Left lung (tissue), 14 donors: Measurements from ENCODE around the gene ARMH2. TPM values are rescaled to one million over a fixed set of nuclear protein-coding genes. Genes with fewer than 3 reads are reported as not detected.

Experiments
- ATAC-seq: fragments of 200-7000 bp; cut with Tn5 transposase; one replicate; pipeline ENCODE4 v1.9.1; 2020; ENCODE audit warnings: moderate library complexity
- DNase-seq, 4 donors: peaks; one replicate each; pipeline ENCODE4 v3.0.0-alpha.2; 2013 to 2020
- H3K27ac ChIP-seq, 2 donors: fragments of 200-600 bp; sonication (generic) in 1 of 2; one replicate each; pipeline versions ENCODE4 v1.5.0 to v1.8.0; 2020 to 2021
- H3K27me3 ChIP-seq, 2 donors: fragments of 200-600 bp; sonication (generic) in 1 of 2; one replicate each; pipeline versions ENCODE4 v1.5.0 to v1.8.0; 2020 to 2021
- H3K36me3 ChIP-seq, 2 donors: fragments of 200-600 bp; sonication (generic) in 1 of 2; one replicate each; pipeline versions ENCODE4 v1.5.0 to v1.8.0; 2020 to 2021
- H3K4me1 ChIP-seq, 2 donors: fragments of 200-600 bp; one replicate each; pipeline ENCODE4 v1.8.0; 2021
- H3K4me3 ChIP-seq, 2 donors: fragments of 200-600 bp; sonication (generic) in 1 of 2; one replicate each; pipeline versions ENCODE4 v1.5.0 to v1.8.0; 2020 to 2021; ENCODE audit warnings: mild to moderate bottlenecking in 1 of 2
- H3K9me3 ChIP-seq, 2 donors: fragments of 200-600 bp; sonication (generic) in 1 of 2; one replicate each; pipeline versions ENCODE4 v1.5.0 to v1.8.0; 2020 to 2021
- intact Hi-C, 2 donors: fragments of 100-400 bp; cut with DNase I; formaldehyde crosslinking; loops; one replicate each; pipeline versions ENCODE4 v1.11.2 to v1.14.2; 2022
- long read RNA-seq, 12 donors: library from polyadenylated mRNA in 2 of 12; unstranded in 2 of 12; transcript quantifications; one replicate each; pipeline ENCODE4 v2.0.0 and lab custom pipeline, GENCODE V29; 2019 to 2026
- polyA plus RNA-seq, 6 donors: library from polyadenylated mRNA; unstranded; fragments of 120-200 nt; gene quantifications; one replicate each; pipeline ENCODE4 v1.2.1, GENCODE V29; 2013; ENCODE audit not compliant: insufficient read length in 6 of 6
- total RNA-seq, 2 donors: library from RNA; stranded (reverse); fragmentation: NEBNext Ultra II Directional; extraction: Animal tissue kit (Norgen Biotek cat#: 25700); gene quantifications; one replicate each; pipeline ENCODE4 v1.2.1, GENCODE V29; 2021
- TF ChIP-seq, protein P1 (sequence below), 2 donors: fragments of 200-600 bp; sonication (generic) in 1 of 2; IDR thresholded peaks; one replicate each; pipeline versions ENCODE4 v1.5.0 to v1.8.0; 2021; ENCODE audit warnings: antibody characterized with exemption in 2 of 2
- donor health status: DM: no; HTN: yes; CAD: no.
- donor health status: DM: no; HTN: no; CAD: no.

The ARMH2 gene
- total RNA-seq (under 1 TPM in 1 of 2 donors, not detected in 1; 0.50 TPM), polyA plus RNA-seq (under 1 TPM in 2 of 6 donors, not detected in 4; 0.40 to 0.72 TPM)
- long read RNA-seq, donor 1 = 0 reads
- long read RNA-seq, donor 2 = 0 reads
- long read RNA-seq, donor 3 = 0 reads
- long read RNA-seq, donor 4 = 0 reads
- long read RNA-seq, donor 5, partial matches to known transcripts = 0 of 1 reads
- long read RNA-seq, donor 5, other reads (novel, unspliced or antisense) = 0 of 1 reads
- long read RNA-seq, donor 6 = 0 reads
- long read RNA-seq, donor 7, partial matches to known transcripts = 0 of 1 reads
- long read RNA-seq, donor 7, other reads (novel, unspliced or antisense) = 0 of 1 reads
- long read RNA-seq, donor 8 = 0 reads
- long read RNA-seq, donor 9 = 0 reads
- long read RNA-seq, donor 10 = 0 reads
- long read RNA-seq, donor 11 = 0 reads
- long read RNA-seq, donor 12 = 0 reads

DNA sequence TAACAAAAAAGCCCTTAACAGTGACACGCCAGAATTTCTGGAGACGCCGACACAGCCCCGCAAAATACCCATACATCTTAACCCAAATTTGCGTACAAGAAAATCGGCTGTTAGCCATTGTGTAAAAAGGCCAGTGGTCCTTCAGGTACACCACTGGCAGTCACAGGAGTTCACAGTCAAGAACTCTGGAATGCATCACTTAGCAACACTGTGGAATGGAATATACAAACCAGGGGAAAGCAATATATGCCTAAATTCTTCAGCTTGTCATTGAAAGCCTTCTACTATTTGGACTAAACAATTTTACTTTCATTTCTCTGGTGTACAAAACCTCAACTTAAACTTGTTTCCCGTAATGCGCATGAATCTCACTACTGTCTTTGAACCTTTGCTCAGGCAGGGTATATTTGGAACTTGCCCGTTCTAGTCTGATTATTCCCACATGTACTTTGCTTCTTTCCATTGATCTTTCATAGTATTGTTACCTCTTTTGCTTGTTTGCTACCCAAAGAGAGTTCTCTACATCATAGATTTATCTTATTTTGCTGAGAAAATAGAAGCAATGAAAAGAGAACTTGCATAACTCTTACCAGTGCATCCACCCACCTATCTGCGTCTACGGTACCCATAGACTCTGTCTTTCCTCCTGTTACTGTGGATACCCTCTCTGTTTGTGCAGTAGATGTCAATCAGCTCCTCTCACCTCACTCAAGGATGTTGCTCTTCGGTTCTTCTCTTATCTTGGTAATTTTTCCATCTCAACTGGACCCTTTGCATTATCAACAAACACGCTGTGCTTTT is at the start of gene ARMH2:
TSS of gene ARMH2 (minus strand) at position 178 of the 801 bp plus-strand sequence. CDS start at position 118, 60 bp downstream.
- TF ChIP-seq, protein P1, sequence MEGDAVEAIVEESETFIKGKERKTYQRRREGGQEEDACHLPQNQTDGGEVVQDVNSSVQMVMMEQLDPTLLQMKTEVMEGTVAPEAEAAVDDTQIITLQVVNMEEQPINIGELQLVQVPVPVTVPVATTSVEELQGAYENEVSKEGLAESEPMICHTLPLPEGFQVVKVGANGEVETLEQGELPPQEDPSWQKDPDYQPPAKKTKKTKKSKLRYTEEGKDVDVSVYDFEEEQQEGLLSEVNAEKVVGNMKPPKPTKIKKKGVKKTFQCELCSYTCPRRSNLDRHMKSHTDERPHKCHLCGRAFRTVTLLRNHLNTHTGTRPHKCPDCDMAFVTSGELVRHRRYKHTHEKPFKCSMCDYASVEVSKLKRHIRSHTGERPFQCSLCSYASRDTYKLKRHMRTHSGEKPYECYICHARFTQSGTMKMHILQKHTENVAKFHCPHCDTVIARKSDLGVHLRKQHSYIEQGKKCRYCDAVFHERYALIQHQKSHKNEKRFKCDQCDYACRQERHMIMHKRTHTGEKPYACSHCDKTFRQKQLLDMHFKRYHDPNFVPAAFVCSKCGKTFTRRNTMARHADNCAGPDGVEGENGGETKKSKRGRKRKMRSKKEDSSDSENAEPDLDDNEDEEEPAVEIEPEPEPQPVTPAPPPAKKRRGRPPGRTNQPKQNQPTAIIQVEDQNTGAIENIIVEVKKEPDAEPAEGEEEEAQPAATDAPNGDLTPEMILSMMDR (IDR thresholded peaks at IDR 0.05) = no peak
- Histone ChIP-seq H3K36me3 (peaks cover 0 to 14% of the 10 kb centered on the region in 2 donors), H3K9me3 (no peaks in the 10 kb centered on the region), H3K4me1 (no peaks in the 10 kb centered on the region), H3K27me3 (no peaks in the 10 kb centered on the region), H3K27ac (no peak within 1 kb of the TSS), H3K4me3 (no peak within 1 kb of the TSS)
- DNase-seq (peak in 1 of 4 donors; percentile 23), ATAC-seq (peak; percentile 80)
- intact Hi-C loops = no loop called here

DNA sequence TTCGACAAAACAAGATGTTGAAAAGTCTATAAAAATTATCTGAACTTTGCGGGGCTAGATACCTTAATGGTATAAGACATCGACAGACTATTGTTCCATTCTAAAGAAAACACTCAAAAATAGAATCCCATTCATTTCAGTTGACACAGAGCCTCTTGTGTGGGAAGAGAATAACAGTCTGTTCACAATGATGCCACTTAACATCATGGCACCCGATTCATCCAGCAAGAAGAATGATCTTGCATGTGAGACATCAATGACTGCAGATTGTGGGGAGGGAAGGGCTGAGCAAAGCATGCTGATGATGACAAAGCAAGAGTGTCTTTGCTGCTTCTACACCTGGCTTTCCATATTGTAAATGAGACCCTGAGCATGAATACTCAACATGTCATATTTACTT is 49.7 kb upstream of the ARMH2 start:
- no peak for ATAC-seq
- no peak overlapping the region for H3K27ac ChIP-seq
- no peaks in the 10 kb centered on the region for H3K9me3 ChIP-seq
- TF ChIP-seq, protein P1 (IDR thresholded peaks at IDR 0.05) = no peak
- no peaks in the 10 kb centered on the region for H3K4me1 ChIP-seq
- intact Hi-C loops = no loop called here
- no peak for DNase-seq
- H3K36me3 ChIP-seq = peaks cover 0 to 97% of the 10 kb centered on the region in 2 donors
- no peaks in the 10 kb centered on the region for H3K27me3 ChIP-seq
- no peak overlapping the region for H3K4me3 ChIP-seq

DNA sequence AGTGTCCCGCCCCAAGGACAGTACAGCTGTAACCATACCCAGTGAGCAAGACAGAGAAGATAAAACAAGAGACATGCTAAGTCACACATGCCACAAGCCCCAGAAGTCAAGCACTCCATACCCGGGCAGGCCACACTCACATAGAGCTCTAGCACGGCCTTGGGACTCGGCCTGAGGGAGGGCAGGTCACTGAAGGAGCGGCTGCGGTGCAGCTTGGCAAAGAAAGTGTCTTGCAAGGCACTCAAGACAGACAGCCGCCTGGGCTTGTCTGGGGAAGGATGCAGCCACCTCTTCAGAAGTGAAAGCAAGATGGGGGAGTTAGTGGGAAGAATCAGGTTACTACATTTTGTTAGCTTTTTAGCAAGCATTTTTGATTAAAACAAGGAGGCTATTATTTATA is 48.7 kb upstream of the ARMH2 start:
- peaks cover 0 to 97% of the 10 kb centered on the region in 2 donors for H3K36me3 ChIP-seq
- H3K27me3 ChIP-seq = no peaks in the 10 kb centered on the region
- no peaks in the 10 kb centered on the region for H3K9me3 ChIP-seq
- H3K4me1 ChIP-seq = no peaks in the 10 kb centered on the region
- no peak overlapping the region for H3K27ac ChIP-seq
- TF ChIP-seq, protein P1 (IDR thresholded peaks at IDR 0.05) = no peak
- peak; percentile 73 for ATAC-seq
- no peak overlapping the region for H3K4me3 ChIP-seq
- intact Hi-C loops = no loop called here
- peak in 2 of 4 donors; percentile 36 to 73 for DNase-seq

DNA sequence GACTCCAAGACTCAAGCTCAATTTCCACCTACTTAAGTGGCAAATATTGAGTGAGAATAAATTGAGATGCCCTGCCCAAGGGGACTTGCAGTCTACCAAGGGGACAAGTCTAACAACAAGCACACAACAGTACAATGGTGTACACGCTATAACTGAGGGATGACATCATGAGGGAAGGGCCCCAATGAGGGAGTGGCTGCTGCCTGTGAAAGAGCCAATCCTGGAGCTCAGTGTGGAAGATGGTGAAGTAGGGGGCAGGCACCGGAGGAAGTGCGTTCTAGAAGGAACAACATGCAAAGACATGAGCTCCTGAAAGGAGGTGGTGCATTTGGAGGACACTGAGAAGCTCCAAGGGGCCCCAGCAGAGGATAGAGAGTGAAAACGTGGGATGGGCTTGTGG is 46.9 kb upstream of the ARMH2 start:
- TF ChIP-seq, protein P1 (IDR thresholded peaks at IDR 0.05) = no peak
- intact Hi-C loops = no loop called here
- H3K4me1 ChIP-seq = no peaks in the 10 kb centered on the region
- H3K27ac ChIP-seq = no peak overlapping the region
- ATAC-seq = no peak
- no peaks in the 10 kb centered on the region for H3K9me3 ChIP-seq
- DNase-seq = no peak
- H3K36me3 ChIP-seq = peaks cover 0 to 97% of the 10 kb centered on the region in 2 donors
- no peak overlapping the region for H3K4me3 ChIP-seq
- H3K27me3 ChIP-seq = no peaks in the 10 kb centered on the region

DNA sequence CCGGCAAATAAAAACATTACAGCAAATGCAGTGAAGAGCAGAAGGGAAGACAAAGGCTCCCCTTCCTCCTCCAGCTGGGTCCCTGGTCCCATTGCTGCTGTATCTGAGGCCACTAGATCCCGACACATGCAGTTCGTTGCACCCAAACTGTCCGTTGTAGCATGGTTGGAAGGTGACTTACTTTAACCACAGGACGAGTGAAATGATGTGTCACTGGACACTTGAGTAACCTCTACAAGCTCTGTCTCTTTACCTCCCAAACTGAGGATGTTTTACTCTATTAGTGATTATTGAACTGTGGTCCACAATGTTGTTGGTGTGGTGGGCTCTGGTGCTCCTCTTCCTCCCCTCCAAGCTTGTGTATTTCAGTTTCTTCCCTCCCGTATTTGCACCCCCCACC is 46.2 kb upstream of the ARMH2 start:
- Histone ChIP-seq H3K4me1 (no peaks in the 10 kb centered on the region), H3K9me3 (no peaks in the 10 kb centered on the region), H3K36me3 (peaks cover 0 to 97% of the 10 kb centered on the region in 2 donors), H3K4me3 (no peak overlapping the region), H3K27me3 (no peaks in the 10 kb centered on the region), H3K27ac (no peak overlapping the region)
- no peak for ATAC-seq
- intact Hi-C loops = no loop called here
- TF ChIP-seq, protein P1 (IDR thresholded peaks at IDR 0.05) = no peak
- no peak for DNase-seq
